Activated T-cell treated with anti-CD3 and anti-CD28 coated beads for 48 hours (primary cell): ENCODE data around the gene NEDD9.

Experiments used
- DNase-seq: peaks from one replicate; pipeline ENCODE4 v3.0.0-alpha.2; 2020; ENCODE audit warnings: low read depth

Gene NEDD9

GRCh38 chr6:11141295-11141694 lies 91.2 kb downstream of the NEDD9 start:
- DNase-seq, result no peak

- no peak for DNase-seq
Measured at GRCh38 chr6:11140056-11140455, 92.4 kb downstream of the NEDD9 start.

- DNase-seq, result no peak
Measured at GRCh38 chr6:11139051-11139960, 93.2 kb downstream of the NEDD9 start.

- DNase-seq, result no peak
Measured at GRCh38 chr6:11136809-11137208, 95.7 kb downstream of the NEDD9 start.
